Stimulated activated CD4-positive, alpha-beta T cell treated with anti-CD3 and anti-CD28 coated beads, TNF-alpha, amount 100 ng/mL, for 48 hours (primary cell): ENCODE measurements around the gene EMSY.

Experiments used
- DNase-seq, 3 donors: peaks; one replicate each; pipeline ENCODE4 v3.0.0-alpha.2; 2020; ENCODE audit warnings: low read depth in 3 of 3

The EMSY gene

GRCh38 chr11:76456571-76456970, 11.8 kb downstream of the EMSY start:
- no peak for DNase-seq

- DNase-seq = no peak
Measured at GRCh38 chr11:76459299-76459698, 14.5 kb downstream of the EMSY start.

GRCh38 chr11:76459846-76460245, 15.0 kb downstream of the EMSY start:
- DNase-seq = no peak

- DNase-seq = no peak
Measured at GRCh38 chr11:76462317-76462716, 17.5 kb downstream of the EMSY start.

- no peak for DNase-seq
Measured at GRCh38 chr11:76465701-76466100, 20.9 kb downstream of the EMSY start.

GRCh38 chr11:76466666-76467065, 21.8 kb downstream of the EMSY start:
- DNase-seq = no peak

- DNase-seq = no peak
Measured at GRCh38 chr11:76469141-76469540, 24.3 kb downstream of the EMSY start.

GRCh38 chr11:76471382-76471781, 26.6 kb downstream of the EMSY start:
- DNase-seq = no peak

GRCh38 chr11:76480241-76480640, 35.4 kb downstream of the EMSY start:
- DNase-seq = no peak

GRCh38 chr11:76491644-76492043, 46.8 kb downstream of the EMSY start:
- no peak for DNase-seq

- DNase-seq = no peak
Measured at GRCh38 chr11:76493040-76493439, 48.2 kb downstream of the EMSY start.

- DNase-seq = no peak
Measured at GRCh38 chr11:76493626-76494539, 49.1 kb downstream of the EMSY start.

- DNase-seq = no peak
Measured at GRCh38 chr11:76495019-76495418, 50.2 kb downstream of the EMSY start.

- no peak for DNase-seq
Measured at GRCh38 chr11:76496174-76496573, 51.4 kb downstream of the EMSY start.

- DNase-seq = no peak
Measured at GRCh38 chr11:76501526-76502202, 56.8 kb downstream of the EMSY start.

GRCh38 chr11:76506833-76507232, 62.0 kb downstream of the EMSY start:
- DNase-seq = no peak

- no peak for DNase-seq
Measured at GRCh38 chr11:76510060-76511047, 65.5 kb downstream of the EMSY start.

- no peak for DNase-seq
Measured at GRCh38 chr11:76512851-76513653, 68.2 kb downstream of the EMSY start.

GRCh38 chr11:76513654-76514034, 68.8 kb downstream of the EMSY start:
- no peak for DNase-seq

GRCh38 chr11:76515494-76515893, 70.7 kb downstream of the EMSY start:
- DNase-seq = no peak

- DNase-seq = no peak
Measured at GRCh38 chr11:76523147-76523546, 78.3 kb downstream of the EMSY start.
